Spleen (tissue), 11 donors: Measurements from ENCODE around the gene ROBO1. TPM values are rescaled to one million over a fixed set of nuclear protein-coding genes. Genes with fewer than 3 reads are reported as not detected.

Experiments
- DNase-seq: peaks from one replicate; pipeline ENCODE4 v3.0.0-alpha.2; 2020
- H3K27ac ChIP-seq, 8 donors: fragments of 200-600 bp; sonication (generic) in 7 of 8; 1 replicate in 4 of 8; 2 replicates in 4 of 8; pipeline versions ENCODE4 v1.5.0 to v1.8.0; 2016 to 2021; ENCODE audit warnings: inconsistent platforms in 4 of 8, mild to moderate bottlenecking in 4 of 8, moderate library complexity in 1 of 8
- H3K27me3 ChIP-seq, 7 donors: fragments of 200-600 bp; sonication (generic) in 6 of 7; replicated peaks in 1 of 7; 1 replicate in 4 of 7; 2 replicates in 3 of 7; pipeline versions ENCODE4 v1.5.0 to v1.8.0; 2016 to 2021; ENCODE audit warnings: inconsistent platforms in 3 of 7, mild to moderate bottlenecking in 1 of 7
- H3K36me3 ChIP-seq, 6 donors: fragments of 200-600 bp; sonication (generic) in 5 of 6; 1 replicate in 4 of 6; 2 replicates in 2 of 6; pipeline versions ENCODE4 v1.5.0 to v1.8.0; 2016 to 2021; ENCODE audit warnings: inconsistent platforms in 2 of 6
- H3K4me1 ChIP-seq, 6 donors: fragments of 200-600 bp; sonication (generic) in 5 of 6; 1 replicate in 3 of 6; 2 replicates in 3 of 6; pipeline versions ENCODE4 v1.5.0 to v1.8.0; 2016 to 2021; ENCODE audit warnings: inconsistent platforms in 3 of 6
- H3K4me3 ChIP-seq, 8 donors: fragments of 200-600 bp; sonication (generic) in 7 of 8; 1 replicate in 4 of 8; 2 replicates in 4 of 8; pipeline versions ENCODE4 v1.5.0 to v1.8.0; 2016 to 2021; ENCODE audit warnings: inconsistent platforms in 4 of 8, mild to moderate bottlenecking in 4 of 8, moderate library complexity in 2 of 8
- H3K9me3 ChIP-seq, 8 donors: fragments of 200-600 bp; sonication (generic) in 7 of 8; 1 replicate in 4 of 8; 2 replicates in 4 of 8; pipeline versions ENCODE4 v1.5.0 to v1.8.0; 2016 to 2021; ENCODE audit warnings: inconsistent platforms in 4 of 8
- CTCF ChIP-seq, 11 experiments: fragments of 200-600 bp in 7 of 11; fragments of 450-650 bp in 4 of 11; sonication (generic) in 4 of 11; IDR thresholded peaks in 8 of 11; conservative IDR thresholded peaks in 3 of 11; 1 replicate in 7 of 11; 2 replicates in 4 of 11; pipeline versions ENCODE4 v1.4.0 to v1.8.0; 2016 to 2021; ENCODE audit warnings: antibody characterized with exemption in 11 of 11, inconsistent platforms in 4 of 11, mild to moderate bottlenecking in 1 of 11
- POLR2A ChIP-seq, 3 donors: fragments of 450-650 bp; IDR thresholded peaks; one replicate each; pipeline ENCODE4 v1.5.1; 2017; ENCODE audit warnings: antibody characterized with exemption in 3 of 3, mild to moderate bottlenecking in 1 of 3
- POLR2AphosphoS5 ChIP-seq, 3 donors: sonication (generic); formaldehyde crosslinking; IDR thresholded peaks; one replicate each; pipeline ENCODE4 v1.5.1; 2017; ENCODE audit warnings: antibody characterized with exemption in 3 of 3
- WGBS, 5 donors: extraction: QIAGEN DNeasy Blood & Tissue Kit in 3 of 5; methylation state at CpG; one replicate each; pipeline versions ENCODE4 v1.1.5 to v1.1.7; 2013 to 2018; 5-methylcytosine and 5-hydroxymethylcytosine counted together
- intact Hi-C: fragments of 100-400 bp; cut with DNase I; formaldehyde crosslinking; loops from one replicate; pipeline ENCODE4 v1.15.0; 2023; ENCODE audit warnings: low total_unique reads
- polyA plus RNA-seq, 3 donors: library from polyadenylated mRNA; stranded (reverse); fragments of 200-250 nt; gene quantifications; one replicate each; pipeline ENCODE4 v1.2.1, GENCODE V29; 2013
- total RNA-seq, 7 donors: library from RNA; depleted of rRNA in 3 of 7; stranded (reverse); fragments of >200 nt in 3 of 7; fragmentation: NEBNext Ultra II Directional in 4 of 7; extraction: Animal tissue kit (Norgen Biotek cat#: 25700) in 4 of 7; gene quantifications; one replicate each; pipeline versions ENCODE4 v1.1.0 to v1.2.1, GENCODE V29; 2016 to 2021
- donor health status: healthy with polysubstance abuse.
- donor health status: DM: no; HTN: no; CAD: no; lungs with moderate emphysema.
- donor health status: DM: no; HTN: no; CAD: no.
- donor health status: Bipolar disorder and iron deficiency.
- donor health status: healthy.
- donor health status: DM: no; HTN: no; CAD: no.
- donor health status: DM: yes; HTN: yes; CAD: no.

Gene ROBO1
- total and polyA plus RNA-seq, 10 donors = 3.4 to 37.3 (median 26.0) TPM

GRCh38 chr3:78641703-78642102 lies 1126.1 kb downstream of the ROBO1 start:
- no peak for TF ChIP-seq CTCF (IDR thresholded peaks at IDR 0.05 in 8 of 11, conservative IDR thresholded peaks at IDR 0.05 in 3 of 11)
- TF ChIP-seq POLR2AphosphoS5 (IDR thresholded peaks at IDR 0.05) = no peak
- no peak for TF ChIP-seq POLR2A (IDR thresholded peaks at IDR 0.05)
- WGBS, 5 donors = 68 to 87% (median 74%) methylated on average over 2 of the region's 2 CpGs

GRCh38 chr3:78634316-78634715 lies 1133.5 kb downstream of the ROBO1 start:
- no peaks in the 10 kb centered on the region for H3K4me1 ChIP-seq
- intact Hi-C loops = no loop called here
- no peaks in the 10 kb centered on the region for H3K27me3 ChIP-seq
- DNase-seq = no peak
- H3K27ac ChIP-seq = peak overlapping the region in 3 of 8 donors; percentile 11 to 44 (median 16)
- H3K4me3 ChIP-seq = no peak overlapping the region
- WGBS, 5 donors = 84 to 88% (median 87%) methylated on average over 3 of the region's 3 CpGs
- no peaks in the 10 kb centered on the region for H3K9me3 ChIP-seq
- H3K36me3 ChIP-seq = peaks cover 0 to 6% (median 0%) of the 10 kb centered on the region in 6 donors
- no peak for TF ChIP-seq POLR2AphosphoS5 (IDR thresholded peaks at IDR 0.05)

More at GRCh38 chr3:78641703-78642102, 1126.1 kb downstream of the ROBO1 start:
- Histone ChIP-seq H3K4me1 (peaks cover 0 to 14% (median 9%) of the 10 kb centered on the region in 6 donors), H3K27ac (no peak overlapping the region), H3K36me3 (peaks cover 0 to 6% (median 0%) of the 10 kb centered on the region in 6 donors), H3K9me3 (no peaks in the 10 kb centered on the region), H3K27me3 (no peaks in the 10 kb centered on the region), H3K4me3 (no peak overlapping the region)
- no peak for DNase-seq
- intact Hi-C loops = no loop called here

GRCh38 chr3:78633626-78634025 lies 1134.2 kb downstream of the ROBO1 start:
- 59 to 85% (median 78%) methylated on average over 4 of the region's 4 CpGs for WGBS, 5 donors
- no peaks in the 10 kb centered on the region for H3K9me3 ChIP-seq
- peak overlapping the region in 6 of 8 donors; percentile 29 to 53 (median 46) for H3K27ac ChIP-seq
- H3K27me3 ChIP-seq = no peaks in the 10 kb centered on the region
- intact Hi-C loops = no loop called here
- DNase-seq = no peak
- H3K4me1 ChIP-seq = no peaks in the 10 kb centered on the region
- H3K36me3 ChIP-seq = no peaks in the 10 kb centered on the region
- H3K4me3 ChIP-seq = no peak overlapping the region
- no peak for TF ChIP-seq POLR2A (IDR thresholded peaks at IDR 0.05)
- no peak for TF ChIP-seq CTCF (IDR thresholded peaks at IDR 0.05 in 8 of 11, conservative IDR thresholded peaks at IDR 0.05 in 3 of 11)
- TF ChIP-seq POLR2AphosphoS5 (IDR thresholded peaks at IDR 0.05) = no peak

GRCh38 chr3:78632925-78633553 lies 1134.8 kb downstream of the ROBO1 start:
- Histone ChIP-seq H3K27ac (peak overlapping the region in 7 of 8 donors; percentile 14 to 53 (median 36)), H3K9me3 (no peaks in the 10 kb centered on the region), H3K4me3 (no peak overlapping the region), H3K36me3 (no peaks in the 10 kb centered on the region), H3K27me3 (no peaks in the 10 kb centered on the region), H3K4me1 (no peaks in the 10 kb centered on the region)
- intact Hi-C loops = no loop called here
- DNase-seq = no peak
- 67 to 80% (median 71%) methylated on average over 6 of the region's 6 CpGs for WGBS, 5 donors
- TF ChIP-seq POLR2AphosphoS5 (IDR thresholded peaks at IDR 0.05) (no peak), CTCF (IDR thresholded peaks at IDR 0.05 in 8 of 11, conservative IDR thresholded peaks at IDR 0.05 in 3 of 11) (no peak), POLR2A (IDR thresholded peaks at IDR 0.05) (no peak)
